ENCODE measurements around the gene VDAC2. TPM values are rescaled to one million over a fixed set of nuclear protein-coding genes. Genes with fewer than 3 reads are reported as not detected.
"Not testable (repeated sequence)": the region's sequence is repeated elsewhere in the genome, so short reads cannot be mapped to it uniquely, and the experiment has no call there.

The VDAC2 gene
- polyA plus RNA-seq, 4 donors: 220 to 268 (median 250) TPM

DNA sequence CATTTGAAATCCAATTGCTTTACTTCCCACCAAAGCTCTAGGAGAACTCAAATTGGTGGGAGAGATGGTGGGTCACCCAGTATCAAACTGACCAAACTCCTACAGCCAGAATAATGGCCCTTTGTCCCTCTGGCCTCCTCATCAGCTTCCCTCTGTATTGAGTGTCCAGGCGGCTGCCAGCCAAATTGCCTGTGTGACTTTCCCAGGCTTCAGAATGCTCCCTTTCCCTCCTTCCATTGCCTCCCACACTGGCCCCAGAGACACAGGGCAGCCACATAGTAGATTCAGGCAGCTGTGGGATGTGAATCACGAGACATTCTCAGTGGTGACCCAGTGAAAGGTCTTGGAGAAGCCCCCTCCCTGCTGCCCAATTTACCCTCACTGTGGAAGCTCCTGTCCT, 12.7 kb upstream of the VDAC2 start:
- DNase-seq (ENCODE audit: low read depth in 4 of 4, low spot score in 3 of 4): no peak

- DNase-seq (ENCODE audit: low read depth in 4 of 4, low spot score in 3 of 4): not testable (repeated sequence)
These were observed 10.6 kb upstream of the VDAC2 start for GRCh38 chr10:75199949-75200348.

- no peak for DNase-seq (ENCODE audit: low read depth in 4 of 4, low spot score in 3 of 4)
These were observed 8.7 kb upstream of the VDAC2 start for GRCh38 chr10:75201793-75202307.

DNA sequence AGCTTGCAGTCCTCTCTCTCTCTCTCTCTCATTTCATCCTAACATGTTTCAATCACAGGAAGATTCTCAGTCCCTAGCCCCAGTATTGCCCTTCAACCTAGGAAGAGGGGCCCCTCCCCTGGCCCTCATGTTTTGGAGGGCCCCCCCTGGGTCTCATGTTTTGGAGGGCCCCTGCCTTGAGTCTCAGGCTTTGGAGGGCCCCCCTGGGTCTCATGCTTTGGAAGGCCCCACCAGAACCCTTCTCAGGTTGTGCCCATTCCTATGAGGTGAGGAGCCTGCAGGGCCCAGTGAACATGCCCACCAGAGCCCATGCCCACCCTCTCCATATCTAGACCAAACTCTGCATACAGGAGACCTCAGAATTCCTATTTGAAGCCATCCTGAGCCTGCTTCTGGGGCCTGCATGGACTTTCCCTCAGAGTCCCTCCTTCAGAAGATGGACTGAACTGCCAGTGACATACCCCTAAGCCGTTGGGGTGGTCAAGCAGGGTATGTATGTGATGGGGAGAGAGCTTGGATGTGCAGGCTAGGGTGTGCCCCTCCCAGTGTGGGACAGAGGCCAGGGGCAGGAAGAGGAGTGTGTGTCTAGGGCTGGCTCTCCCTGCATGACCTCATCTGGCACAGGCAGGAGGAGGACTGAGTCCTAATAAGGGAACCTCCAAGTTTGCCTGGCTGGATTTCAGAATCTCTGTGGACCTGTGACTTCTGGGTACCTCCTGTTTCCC, 8.1 kb upstream of the VDAC2 start:
- no peak for DNase-seq (ENCODE audit: low read depth in 4 of 4, low spot score in 3 of 4)

- not testable (repeated sequence) for DNase-seq (ENCODE audit: low read depth in 4 of 4, low spot score in 3 of 4)
These were observed 7.5 kb upstream of the VDAC2 start for GRCh38 chr10:75203046-75203620.

DNA sequence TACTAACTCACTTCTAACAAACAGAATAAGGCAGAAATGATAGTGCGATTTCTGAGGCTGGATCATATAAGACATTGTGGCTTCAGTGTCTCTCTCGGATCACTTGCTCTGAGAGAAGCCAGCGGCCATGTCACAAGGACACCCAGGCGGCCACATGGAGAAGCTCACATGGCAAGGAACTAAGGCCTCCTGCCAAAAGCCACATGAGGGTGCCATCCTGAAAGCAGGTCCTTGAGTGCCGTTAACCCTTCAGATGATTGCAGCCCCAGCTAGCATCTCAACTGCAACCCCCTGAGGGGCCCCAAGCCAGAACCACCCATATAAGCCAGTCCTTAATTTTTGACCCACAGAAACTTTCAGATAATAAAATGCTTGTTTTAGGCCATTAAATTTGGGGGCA, 6.9 kb upstream of the VDAC2 start:
- DNase-seq (ENCODE audit: low read depth in 4 of 4, low spot score in 3 of 4): no peak

DNA sequence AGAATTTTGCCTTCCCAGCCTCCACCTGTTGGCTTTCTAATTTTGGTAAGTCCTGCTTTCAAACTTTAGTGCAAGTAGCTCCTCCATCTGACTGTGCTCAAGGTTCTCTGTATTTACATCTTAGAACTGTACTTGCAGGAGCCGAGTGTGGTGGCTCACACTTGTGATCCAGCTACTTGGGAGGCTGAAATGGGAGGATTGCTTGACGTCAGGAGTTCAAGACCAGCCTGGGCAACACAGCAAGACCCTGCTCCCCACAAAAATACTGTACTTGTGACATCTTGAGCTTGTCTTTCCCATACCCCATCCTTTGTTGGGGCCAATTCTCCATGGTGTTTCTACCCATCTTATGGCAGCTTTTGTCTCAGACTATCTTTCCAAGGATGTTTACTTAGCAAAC, 4.7 kb upstream of the VDAC2 start:
- no peak for DNase-seq (ENCODE audit: low read depth in 4 of 4, low spot score in 3 of 4)

GRCh38 chr10:75206638-75207037, 4.0 kb upstream of the VDAC2 start:
- not testable (repeated sequence) for DNase-seq (ENCODE audit: low read depth in 4 of 4, low spot score in 3 of 4)

DNA sequence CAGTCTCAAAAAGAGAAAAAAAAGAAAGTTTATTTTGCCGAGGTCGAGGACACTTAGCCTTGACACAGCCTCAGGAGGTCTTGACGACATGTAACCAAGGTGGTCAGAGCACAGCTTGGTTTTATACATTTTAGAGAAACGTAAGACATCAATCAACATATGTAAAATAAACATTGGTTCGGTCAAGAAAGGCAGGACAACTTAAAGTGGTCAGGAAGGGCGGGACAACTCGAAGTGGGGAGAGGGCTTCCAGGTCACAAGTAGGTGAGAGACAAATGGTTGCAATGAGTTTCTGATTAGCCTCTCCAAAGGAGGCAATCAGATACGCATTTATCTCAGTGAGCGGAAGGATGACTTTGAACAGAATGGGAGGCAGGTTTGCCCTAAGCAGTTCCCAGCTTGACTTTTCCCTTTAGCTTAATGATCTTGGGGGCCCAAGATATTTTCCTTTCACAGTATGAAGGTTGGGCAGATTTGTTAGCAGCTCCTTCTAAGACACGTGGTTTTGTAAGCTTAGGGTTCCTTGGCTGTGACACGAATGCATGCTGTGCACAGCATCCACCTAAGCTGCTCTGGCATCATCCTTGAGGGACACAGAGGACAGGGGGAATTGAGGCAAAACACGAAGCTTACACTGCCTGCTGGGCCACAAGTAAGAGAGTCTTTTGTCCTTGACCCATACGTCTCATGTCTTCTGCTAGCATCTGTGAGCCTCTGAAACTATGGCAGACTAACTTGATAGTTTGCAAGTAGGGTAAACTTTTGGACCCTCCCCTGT, 3.3 kb upstream of the VDAC2 start:
- DNase-seq (ENCODE audit: low read depth in 4 of 4, low spot score in 3 of 4): no peak

- no peak for DNase-seq (ENCODE audit: low read depth in 4 of 4, low spot score in 3 of 4)
These were observed 2.8 kb upstream of the VDAC2 start for GRCh38 chr10:75207857-75208144.

GRCh38 chr10:75208181-75208580, 2.4 kb upstream of the VDAC2 start:
- DNase-seq (ENCODE audit: low read depth in 4 of 4, low spot score in 3 of 4): no peak

DNA sequence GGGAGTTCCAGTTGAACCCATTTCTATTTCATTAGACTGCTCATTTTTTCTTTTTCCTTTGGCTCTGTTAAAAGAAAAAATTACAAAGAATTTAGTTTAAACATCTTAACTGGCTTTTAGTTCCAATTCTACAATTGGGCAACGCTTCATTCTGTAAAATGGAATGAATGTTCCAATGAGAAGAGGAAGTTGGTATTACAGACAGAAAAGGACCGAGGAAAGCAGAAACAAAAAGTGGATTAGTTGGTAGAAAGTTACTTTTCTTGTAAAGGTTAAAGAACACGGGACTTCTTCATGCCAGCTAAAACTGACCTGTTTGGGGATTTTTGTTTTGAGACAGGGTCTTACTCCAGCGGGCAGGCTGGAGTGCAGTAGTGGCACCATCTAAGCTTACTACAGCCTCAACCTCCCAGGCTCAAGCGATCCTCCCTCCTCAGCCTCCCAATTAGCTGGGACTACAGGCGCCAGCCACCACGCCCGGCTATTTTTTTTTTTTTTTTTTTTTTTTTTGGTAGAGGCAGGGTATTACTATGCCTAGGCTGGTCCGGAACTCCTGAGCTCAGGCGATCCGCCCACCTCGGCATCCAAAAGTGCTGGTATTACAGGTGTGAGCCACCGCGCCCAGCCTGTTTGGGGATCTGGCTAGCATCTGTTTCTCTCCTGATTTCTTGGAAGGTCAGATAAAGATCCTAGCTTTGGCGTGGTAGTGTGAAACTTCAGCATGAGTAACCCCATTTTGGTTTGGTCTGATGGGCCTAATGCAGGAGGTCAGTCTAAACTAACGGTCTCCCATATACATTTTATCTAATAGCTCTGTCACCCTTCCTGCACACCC, 1.3 kb upstream of the VDAC2 start:
- DNase-seq (ENCODE audit: low read depth in 4 of 4, low spot score in 3 of 4): no peak

DNA sequence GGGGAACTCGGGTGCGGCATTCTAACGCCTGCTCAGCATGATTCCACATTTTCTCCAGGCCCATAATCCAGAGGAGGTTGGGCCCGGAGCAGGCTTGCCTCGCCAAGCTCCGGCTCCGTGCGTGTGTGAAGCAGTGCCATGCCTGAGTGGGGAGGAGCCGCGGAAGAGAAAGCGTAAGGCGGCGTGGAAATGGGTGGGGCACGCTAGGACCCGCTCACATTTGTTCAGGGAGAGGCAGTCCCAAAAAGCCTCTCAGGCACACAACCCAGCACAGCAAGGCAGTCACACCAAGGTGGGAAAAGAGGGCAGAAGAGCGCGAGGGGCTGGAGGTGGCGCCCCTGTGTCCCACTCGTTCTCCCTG, 695 bp upstream of the VDAC2 start:
- no peak for DNase-seq (ENCODE audit: low read depth in 4 of 4, low spot score in 3 of 4)

DNA sequence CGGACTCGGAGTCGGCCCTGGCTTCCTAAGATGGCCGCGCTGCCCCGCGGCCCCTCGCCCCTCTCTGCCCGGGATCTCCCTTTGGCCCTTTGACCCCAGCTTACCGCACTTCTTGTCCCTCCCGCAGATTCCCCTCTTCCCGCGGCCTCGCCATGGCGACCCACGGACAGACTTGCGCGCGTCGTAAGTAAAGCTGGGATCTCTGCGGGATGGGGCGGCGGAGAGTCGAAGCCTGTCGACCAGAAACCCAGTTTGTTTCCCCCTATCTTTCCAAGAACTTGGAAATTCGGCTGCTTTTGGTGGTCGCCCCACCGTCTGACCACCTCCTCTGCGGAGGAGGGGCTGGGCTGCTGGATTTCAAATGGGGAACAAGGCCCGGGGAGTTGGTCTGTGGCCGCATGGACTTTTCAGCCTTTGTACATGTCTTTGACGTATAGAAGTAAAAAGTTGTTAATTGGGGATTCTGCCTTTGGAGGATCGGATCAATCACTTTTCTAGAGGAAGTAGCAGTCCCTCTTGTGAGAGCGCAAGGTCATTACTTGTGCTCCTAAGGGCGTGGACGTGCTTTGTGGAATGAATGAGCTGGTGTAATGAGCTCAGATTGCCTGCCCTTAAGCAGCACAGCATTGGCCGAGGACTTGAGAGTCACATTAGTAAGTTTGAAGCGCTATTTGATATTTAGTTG, 553 bp downstream of the VDAC2 start:
- no peak for DNase-seq (ENCODE audit: low read depth in 4 of 4, low spot score in 3 of 4)

DNA sequence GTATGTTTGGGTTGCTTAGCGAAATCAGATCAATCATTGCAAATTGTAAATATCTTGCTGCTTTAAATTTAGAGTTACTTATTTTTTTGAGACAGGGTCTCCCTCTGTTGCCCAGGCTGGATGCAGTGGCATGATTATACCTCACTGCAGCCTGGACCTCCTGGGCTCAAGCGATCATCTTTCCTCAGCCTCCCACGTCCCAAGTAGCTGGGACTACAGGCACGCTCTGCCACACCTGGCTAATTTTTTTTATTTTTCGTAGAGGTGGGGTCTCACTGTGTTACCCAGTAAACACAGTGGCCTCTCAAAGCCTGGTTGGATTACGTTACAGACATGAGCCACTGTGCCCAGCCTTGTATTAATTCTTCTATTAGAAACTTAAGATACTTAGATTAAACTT, 1.7 kb downstream of the VDAC2 start:
- DNase-seq (ENCODE audit: low read depth in 4 of 4, low spot score in 3 of 4): no peak

DNA sequence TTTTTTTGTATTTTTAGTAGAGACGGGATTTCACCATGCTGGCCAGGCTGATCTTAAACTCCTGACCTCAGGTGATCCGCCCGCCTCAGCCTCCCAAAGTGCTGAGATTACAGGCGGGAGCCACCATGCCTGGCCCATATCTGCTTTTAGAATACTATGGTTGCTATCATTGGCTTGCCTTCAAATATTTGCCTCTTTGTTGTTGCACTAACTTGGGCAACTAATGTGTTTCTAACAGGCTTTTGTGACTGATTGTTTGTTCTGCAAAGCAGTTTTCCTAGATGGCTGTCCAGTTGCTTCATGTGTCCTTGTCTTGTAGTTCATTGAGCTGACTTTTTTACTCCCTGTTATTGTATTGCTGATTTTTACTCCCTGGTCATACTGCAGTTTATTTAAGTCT, 9.7 kb downstream of the VDAC2 start:
- no peak for DNase-seq (ENCODE audit: low read depth in 4 of 4, low spot score in 3 of 4)

DNA sequence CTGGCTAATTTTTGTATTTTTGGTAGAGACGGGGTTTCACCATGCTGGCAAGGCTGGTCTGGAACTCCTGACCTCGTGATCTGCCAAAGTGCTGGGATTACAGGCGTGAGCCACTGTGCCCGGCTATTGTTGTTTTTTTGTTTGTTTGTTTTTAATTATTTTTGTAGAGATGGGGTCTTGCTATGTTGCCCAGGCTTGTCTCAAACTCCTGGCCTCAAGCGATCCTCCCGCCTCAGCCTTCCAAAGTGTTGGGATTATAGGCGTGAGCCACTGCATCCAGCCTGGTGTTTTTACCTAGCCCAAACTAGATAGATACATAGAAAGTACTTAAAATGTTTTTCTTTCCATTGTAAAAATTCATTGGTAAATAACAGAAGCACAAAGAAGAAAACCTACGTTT, 10.9 kb downstream of the VDAC2 start:
- DNase-seq (ENCODE audit: low read depth in 4 of 4, low spot score in 3 of 4): not testable (repeated sequence)

DNA sequence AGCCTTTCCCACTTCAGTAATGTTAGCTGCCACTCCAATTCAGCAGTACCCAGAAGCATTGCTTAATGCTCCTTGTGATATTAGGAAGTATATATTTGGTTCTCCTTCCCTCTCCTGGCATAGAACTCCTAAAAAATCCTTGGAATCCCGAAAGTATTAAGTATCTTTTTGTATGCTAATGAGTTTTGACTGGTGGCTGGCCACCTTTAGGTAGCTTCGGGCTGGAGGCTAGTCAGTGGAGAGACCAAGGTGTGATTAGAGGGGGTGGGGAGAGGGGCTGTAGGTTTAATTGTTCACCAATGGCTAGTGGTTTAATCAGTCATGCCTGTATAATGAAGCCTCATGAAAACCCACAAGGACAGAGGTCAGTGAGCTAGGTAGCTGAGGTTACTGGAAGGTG, 12.9 kb downstream of the VDAC2 start:
- no peak for DNase-seq (ENCODE audit: low read depth in 4 of 4, low spot score in 3 of 4)

DNA sequence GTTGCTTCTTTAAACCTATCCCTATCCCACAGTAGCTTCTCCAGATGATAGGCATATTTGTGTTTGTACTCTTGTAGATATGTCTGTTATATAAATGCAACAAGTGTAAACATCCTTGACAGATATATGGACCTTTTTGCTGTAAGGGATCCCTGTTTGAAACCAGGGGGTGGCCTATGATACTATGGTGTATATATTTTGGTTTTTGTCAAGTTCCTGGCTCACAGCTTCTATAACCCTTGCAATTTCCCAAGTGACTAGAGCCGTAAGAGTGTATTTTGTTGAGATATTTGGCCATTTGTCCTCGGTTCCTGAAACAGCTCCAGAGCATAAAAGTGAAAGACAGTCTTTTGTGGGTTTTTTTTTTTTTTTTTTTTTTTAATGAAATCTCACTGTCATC, 15.5 kb downstream of the VDAC2 start:
- no peak for DNase-seq (ENCODE audit: low read depth in 4 of 4, low spot score in 3 of 4)

DNA sequence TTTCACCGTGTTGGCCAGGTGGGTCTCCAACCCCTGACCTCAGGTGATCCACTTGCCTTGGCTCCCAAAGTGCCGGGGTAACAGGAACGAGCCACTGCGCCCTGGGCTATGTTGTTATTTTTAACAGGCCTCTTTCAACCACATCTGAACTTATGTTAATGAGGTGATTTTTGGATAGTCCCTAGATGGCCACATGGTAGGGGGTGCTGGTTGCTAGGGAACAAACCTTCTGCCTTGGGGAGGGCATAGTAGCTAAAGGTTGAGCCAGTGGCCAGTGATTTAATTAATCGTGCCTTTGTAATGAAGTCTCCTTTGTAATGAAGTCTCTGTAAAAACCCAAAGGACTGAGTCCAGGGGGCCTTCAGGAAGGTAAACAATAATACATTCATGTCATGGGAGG, 16.1 kb downstream of the VDAC2 start:
- no peak for DNase-seq (ENCODE audit: low read depth in 4 of 4, low spot score in 3 of 4)

- DNase-seq (ENCODE audit: low read depth in 4 of 4, low spot score in 3 of 4): no peak
These were observed 17.7 kb downstream of the VDAC2 start for GRCh38 chr10:75228278-75228677.
